ENCODE data around the gene CIART. TPM values are rescaled to one million over a fixed set of nuclear protein-coding genes. Genes with fewer than 3 reads are reported as not detected.
A peak's percentile ranks its signal among the peaks of the same experiment; 100 is the strongest.

Gene CIART
- total and polyA plus RNA-seq, 2 of the 8 experiments (the other 6 are each of a cell fraction or from before 2014, with no cell fraction given) = 9.6 to 33.3 TPM

DNA sequence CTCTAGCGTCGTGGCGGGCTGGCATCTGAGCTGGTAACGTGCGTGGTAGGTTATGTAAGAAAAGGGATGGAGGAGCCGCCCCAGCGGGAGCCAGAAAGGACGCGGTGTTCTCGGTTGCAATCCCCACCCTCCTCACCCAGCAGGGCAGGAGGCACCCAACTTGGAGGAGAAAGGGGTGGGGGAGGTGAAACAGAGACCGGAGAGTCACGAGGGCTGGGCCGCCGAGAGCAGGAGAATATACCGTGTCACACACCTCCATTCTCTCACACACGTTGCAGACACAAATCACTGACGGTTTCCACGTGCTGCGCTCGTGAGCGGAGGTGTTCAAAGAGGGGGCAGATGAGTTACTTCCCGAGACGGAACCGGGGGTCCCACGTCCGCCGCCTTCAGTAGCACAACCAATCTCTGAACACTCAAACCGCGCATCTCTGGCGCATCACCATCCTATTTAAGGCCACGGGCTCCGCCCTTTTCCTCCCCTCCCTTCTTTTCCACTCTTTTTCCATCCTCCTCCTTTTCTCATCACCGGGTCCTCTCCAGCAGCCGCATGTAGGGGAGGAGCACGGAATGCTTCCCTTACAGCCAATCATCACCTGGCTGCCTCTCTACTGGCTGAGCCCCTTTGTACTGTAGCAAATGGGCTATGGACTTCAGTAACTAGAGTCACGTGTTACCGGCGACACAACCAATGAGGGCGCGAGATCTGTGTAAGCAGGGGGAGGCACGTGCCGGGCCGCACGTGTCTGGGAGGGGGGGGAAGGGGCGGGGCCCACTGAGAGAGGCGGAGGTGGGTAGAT, at the start of gene CIART (continued):
- TF ChIP-seq TAF7 (optimal IDR thresholded peaks at IDR 0.05; ENCODE audit: borderline replicate concordance, low read depth, low read length) (peak; percentile 71), USF2 (IDR thresholded peaks at IDR 0.05; ENCODE audit: low read length) (peak; percentile 88), CHD2 (IDR thresholded peaks at IDR 0.05; ENCODE audit: low read length) (peak; percentile 72; the same call in 1 of the 2 replicates), ZNF274 (IDR thresholded peaks at IDR 0.05; ENCODE audit: borderline replicate concordance, extremely low read depth, low read length) (no peak), ASH2L (IDR thresholded peaks at IDR 0.05; ENCODE audit: low read length) (peak; percentile 53), SP4 (IDR thresholded peaks at IDR 0.05; ENCODE audit: low read length) (peak; percentile 95), CBX5 (IDR thresholded peaks at IDR 0.05; ENCODE audit: low read depth, low read length) (no peak), TAF1 (IDR thresholded peaks at IDR 0.05; ENCODE audit: low read depth, low read length) (peak; percentile 74), MAX (IDR thresholded peaks at IDR 0.05) (peak; percentile 94), CREB1 (IDR thresholded peaks at IDR 0.05) (peak; percentile 77; the same call in 1 of the 2 replicates), BRCA1 (IDR thresholded peaks at IDR 0.05; ENCODE audit: low read depth, low read length) (no peak), SIN3A (conservative IDR thresholded peaks at IDR 0.05 in 1 of 2, IDR thresholded peaks at IDR 0.05 in 1 of 2; ENCODE audit: low read depth in 1 of 2, low read length in 2 of 2) (0 out of 4 replicates have a peak, but pooled peaks of 1 of the 2 experiments have one; percentile 11), TBP (IDR thresholded peaks at IDR 0.05; ENCODE audit: low read depth, low read length) (peak; percentile 82), FOSL1 (IDR thresholded peaks at IDR 0.05; ENCODE audit: insufficient read depth, low read depth, low read length) (no peak), HDAC6 (IDR thresholded peaks at IDR 0.05; ENCODE audit: low read depth, low read length) (no peak), PHF8 (conservative IDR thresholded peaks at IDR 0.05; ENCODE audit: low read depth, low read length) (peak; percentile 57), POLR2AphosphoS5 (IDR thresholded peaks at IDR 0.05; ENCODE audit: low read depth, low read length) (peak; percentile 86)
- TF ChIP-seq, protein P1, sequence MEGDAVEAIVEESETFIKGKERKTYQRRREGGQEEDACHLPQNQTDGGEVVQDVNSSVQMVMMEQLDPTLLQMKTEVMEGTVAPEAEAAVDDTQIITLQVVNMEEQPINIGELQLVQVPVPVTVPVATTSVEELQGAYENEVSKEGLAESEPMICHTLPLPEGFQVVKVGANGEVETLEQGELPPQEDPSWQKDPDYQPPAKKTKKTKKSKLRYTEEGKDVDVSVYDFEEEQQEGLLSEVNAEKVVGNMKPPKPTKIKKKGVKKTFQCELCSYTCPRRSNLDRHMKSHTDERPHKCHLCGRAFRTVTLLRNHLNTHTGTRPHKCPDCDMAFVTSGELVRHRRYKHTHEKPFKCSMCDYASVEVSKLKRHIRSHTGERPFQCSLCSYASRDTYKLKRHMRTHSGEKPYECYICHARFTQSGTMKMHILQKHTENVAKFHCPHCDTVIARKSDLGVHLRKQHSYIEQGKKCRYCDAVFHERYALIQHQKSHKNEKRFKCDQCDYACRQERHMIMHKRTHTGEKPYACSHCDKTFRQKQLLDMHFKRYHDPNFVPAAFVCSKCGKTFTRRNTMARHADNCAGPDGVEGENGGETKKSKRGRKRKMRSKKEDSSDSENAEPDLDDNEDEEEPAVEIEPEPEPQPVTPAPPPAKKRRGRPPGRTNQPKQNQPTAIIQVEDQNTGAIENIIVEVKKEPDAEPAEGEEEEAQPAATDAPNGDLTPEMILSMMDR (IDR thresholded peaks at IDR 0.05; ENCODE audit: control extremely low read depth in 1 of 3, insufficient read depth in 1 of 3, low read depth in 1 of 3, low read length in 3 of 3) = no peak
- TF ChIP-seq, protein P2, sequence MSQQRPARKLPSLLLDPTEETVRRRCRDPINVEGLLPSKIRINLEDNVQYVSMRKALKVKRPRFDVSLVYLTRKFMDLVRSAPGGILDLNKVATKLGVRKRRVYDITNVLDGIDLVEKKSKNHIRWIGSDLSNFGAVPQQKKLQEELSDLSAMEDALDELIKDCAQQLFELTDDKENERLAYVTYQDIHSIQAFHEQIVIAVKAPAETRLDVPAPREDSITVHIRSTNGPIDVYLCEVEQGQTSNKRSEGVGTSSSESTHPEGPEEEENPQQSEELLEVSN (IDR thresholded peaks at IDR 0.05) = peak; percentile 73
